SK-N-MC (cell line): ENCODE measurements around the gene GRM5.
"Not testable (repeated sequence)": the region's sequence is repeated elsewhere in the genome, so short reads cannot be mapped to it uniquely, and the experiment has no call there.

Source experiments
- EZH2 ChIP-seq: fragments of 200-600 bp; sonication (generic); IDR thresholded peaks from one replicate; pipeline ENCODE4 v1.6.1; 2017; ENCODE audit warnings: antibody characterized with exemption
- POLR2AphosphoS5 ChIP-seq: IDR thresholded peaks from 2 replicates; pipeline ENCODE4 v1.6.1; 2012; ENCODE audit warnings: mild to moderate bottlenecking, low read depth, low read length, borderline replicate concordance

DNA sequence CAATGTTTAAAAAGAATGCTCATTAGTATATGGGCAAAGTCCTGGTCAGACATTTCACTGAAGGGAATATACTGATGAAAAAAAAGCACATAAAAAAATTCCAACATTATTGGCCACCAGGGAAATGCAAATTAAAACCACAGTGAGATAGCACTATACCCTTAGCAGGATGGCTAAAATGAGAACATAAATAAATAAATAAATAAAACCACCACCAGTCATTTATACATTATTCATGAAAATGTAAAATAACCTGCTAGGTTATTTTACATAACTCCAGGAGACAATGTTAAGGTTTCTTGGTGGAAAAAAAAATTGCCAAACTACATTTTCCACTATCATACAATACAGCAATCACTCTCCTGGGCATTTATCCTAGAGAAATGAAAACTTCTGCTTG, 64.9 kb downstream of the GRM5 start:
- TF ChIP-seq EZH2, POLR2AphosphoS5: not testable (repeated sequence)
